Ascending aorta (tissue), 2 donors: ENCODE measurements around the gene RTEL1. TPM values are rescaled to one million over a fixed set of nuclear protein-coding genes. Genes with fewer than 3 reads are reported as not detected.

Experiments used
- DNase-seq, 2 donors: peaks; one replicate each; pipeline ENCODE4 v3.0.0-alpha.2; 2019; ENCODE audit warnings: low spot score in 2 of 2
- H3K27ac ChIP-seq, 2 donors: fragments of 200-600 bp; sonication (generic); one replicate each; pipeline ENCODE4 v1.5.1; 2016 to 2017; ENCODE audit warnings: mild to moderate bottlenecking in 1 of 2
- H3K27me3 ChIP-seq: fragments of 200-600 bp; sonication (generic); one replicate; pipeline ENCODE4 v1.5.1; 2017
- H3K36me3 ChIP-seq, 2 donors: fragments of 200-600 bp; sonication (generic); one replicate each; pipeline ENCODE4 v1.5.1; 2016
- H3K4me1 ChIP-seq, 2 donors: fragments of 200-600 bp; sonication (generic); one replicate each; pipeline ENCODE4 v1.5.1; 2016 to 2017; ENCODE audit warnings: mild to moderate bottlenecking in 1 of 2
- H3K4me3 ChIP-seq, 2 donors: fragments of 200-600 bp; sonication (generic); one replicate each; pipeline ENCODE4 v1.5.1; 2016 to 2017; ENCODE audit warnings: mild to moderate bottlenecking in 1 of 2
- H3K9me3 ChIP-seq, 2 donors: fragments of 200-600 bp; sonication (generic); one replicate each; pipeline ENCODE4 v1.5.1; 2016
- intact Hi-C: fragments of 100-400 bp; cut with DNase I; formaldehyde crosslinking; loops from one replicate; pipeline ENCODE4 v1.15.1; 2023
- total RNA-seq: library from RNA; depleted of rRNA; stranded (reverse); fragments of >200 nt; gene quantifications from one replicate; pipeline ENCODE4 v1.1.0, GENCODE V29; 2016
- TF ChIP-seq, protein P1 (sequence below), 3 experiments: fragments of 200-600 bp in 2 of 3; fragments of 450-650 bp in 1 of 3; sonication (generic) in 2 of 3; IDR thresholded peaks; one replicate each; pipeline ENCODE4 v1.5.1; 2016 to 2019; ENCODE audit warnings: antibody characterized with exemption in 3 of 3, mild to moderate bottlenecking in 1 of 3, moderate library complexity in 1 of 3

RTEL1 gene
- total RNA-seq, 1 donor from 2014 or later, result 80.6 TPM

DNA sequence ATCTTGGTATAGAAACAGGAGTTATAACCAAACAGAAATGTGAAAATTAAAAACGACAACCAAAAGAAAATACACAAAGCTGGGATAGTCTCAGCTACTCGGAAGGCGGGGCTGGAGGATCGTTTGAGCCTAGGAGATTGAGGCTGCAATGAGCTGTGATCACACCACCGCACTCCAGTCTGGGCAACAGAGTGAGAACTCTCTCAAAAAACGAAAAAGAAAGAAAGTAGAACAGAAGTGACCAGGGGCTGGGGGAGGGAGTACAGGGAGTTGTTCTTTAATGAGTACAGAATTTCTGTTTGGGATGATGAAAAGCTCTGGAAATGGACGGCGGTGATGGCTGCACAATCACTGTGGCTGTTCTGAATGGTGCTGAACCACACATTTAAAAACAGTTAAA is 37.1 kb upstream of the RTEL1 start:
- DNase-seq, result no peak
- no peaks in the 10 kb centered on the region for H3K9me3 ChIP-seq
- no peaks in the 10 kb centered on the region for H3K27me3 ChIP-seq
- peaks cover 10 to 26% of the 10 kb centered on the region in 2 donors for H3K36me3 ChIP-seq
- H3K4me1 ChIP-seq, result peaks cover 0 to under 1% of the 10 kb centered on the region in 2 donors
- H3K4me3 ChIP-seq, result no peak overlapping the region
- intact Hi-C loops, result loop anchor here (10.0 kb wide), 2 partner anchors 274 to 406 kb away; partner anchors contain the start of genes DNAJC5 and YTHDF1
- H3K27ac ChIP-seq, result no peak overlapping the region
- TF ChIP-seq, protein P1, sequence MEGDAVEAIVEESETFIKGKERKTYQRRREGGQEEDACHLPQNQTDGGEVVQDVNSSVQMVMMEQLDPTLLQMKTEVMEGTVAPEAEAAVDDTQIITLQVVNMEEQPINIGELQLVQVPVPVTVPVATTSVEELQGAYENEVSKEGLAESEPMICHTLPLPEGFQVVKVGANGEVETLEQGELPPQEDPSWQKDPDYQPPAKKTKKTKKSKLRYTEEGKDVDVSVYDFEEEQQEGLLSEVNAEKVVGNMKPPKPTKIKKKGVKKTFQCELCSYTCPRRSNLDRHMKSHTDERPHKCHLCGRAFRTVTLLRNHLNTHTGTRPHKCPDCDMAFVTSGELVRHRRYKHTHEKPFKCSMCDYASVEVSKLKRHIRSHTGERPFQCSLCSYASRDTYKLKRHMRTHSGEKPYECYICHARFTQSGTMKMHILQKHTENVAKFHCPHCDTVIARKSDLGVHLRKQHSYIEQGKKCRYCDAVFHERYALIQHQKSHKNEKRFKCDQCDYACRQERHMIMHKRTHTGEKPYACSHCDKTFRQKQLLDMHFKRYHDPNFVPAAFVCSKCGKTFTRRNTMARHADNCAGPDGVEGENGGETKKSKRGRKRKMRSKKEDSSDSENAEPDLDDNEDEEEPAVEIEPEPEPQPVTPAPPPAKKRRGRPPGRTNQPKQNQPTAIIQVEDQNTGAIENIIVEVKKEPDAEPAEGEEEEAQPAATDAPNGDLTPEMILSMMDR (IDR thresholded peaks at IDR 0.05), result no peak

DNA sequence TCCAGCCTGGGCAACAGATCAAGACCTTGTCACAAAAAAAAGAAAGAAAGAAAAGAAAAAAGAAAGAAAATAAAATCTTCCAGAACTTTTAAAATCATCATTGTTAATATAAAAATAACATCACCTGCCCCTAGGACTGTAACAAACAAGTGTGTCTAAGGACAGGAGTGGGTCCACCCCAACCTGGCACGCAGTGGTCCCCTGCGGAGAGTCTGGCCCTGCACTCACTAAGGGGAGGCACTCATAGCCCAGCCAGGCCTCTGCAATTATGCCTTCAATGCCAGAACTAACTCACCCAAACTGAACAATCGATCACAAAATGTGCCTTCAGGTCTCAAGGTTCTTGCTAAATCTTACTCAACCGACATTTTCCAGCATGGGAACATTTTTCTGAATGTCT is 36.0 kb upstream of the RTEL1 start:
- no peak overlapping the region for H3K4me3 ChIP-seq
- H3K4me1 ChIP-seq, result peaks cover 0 to 2% of the 10 kb centered on the region in 2 donors
- intact Hi-C loops, result loop anchor here (10.0 kb wide), 2 partner anchors 273 to 407 kb away; partner anchors contain the start of genes DNAJC5 and YTHDF1
- no peaks in the 10 kb centered on the region for H3K9me3 ChIP-seq
- TF ChIP-seq, protein P1 (IDR thresholded peaks at IDR 0.05), result no peak
- DNase-seq, result no peak
- no peak overlapping the region for H3K27ac ChIP-seq
- peaks cover 7 to 19% of the 10 kb centered on the region in 2 donors for H3K36me3 ChIP-seq
- no peaks in the 10 kb centered on the region for H3K27me3 ChIP-seq

DNA sequence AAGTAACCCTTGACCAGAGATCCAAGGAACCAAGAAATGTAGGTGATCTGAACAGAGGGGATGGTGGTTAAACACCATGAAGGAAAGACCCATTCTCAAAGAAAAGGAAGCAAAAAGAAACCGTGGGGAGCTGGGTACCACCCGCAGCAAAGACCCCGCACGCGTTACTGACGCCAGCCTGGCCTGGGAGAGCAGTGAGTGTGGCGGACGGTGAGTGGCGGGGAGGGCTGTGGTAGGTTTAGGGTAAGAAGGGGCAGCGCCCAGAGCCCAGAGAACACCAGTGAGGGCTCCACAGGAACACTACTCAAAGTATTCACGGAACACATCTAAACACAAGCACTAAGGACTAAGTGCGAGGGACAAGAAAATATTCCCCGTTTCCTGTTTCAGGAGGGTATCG is 35.4 kb upstream of the RTEL1 start:
- H3K36me3 ChIP-seq, result peaks cover 6 to 17% of the 10 kb centered on the region in 2 donors
- H3K4me1 ChIP-seq, result peaks cover 0 to 2% of the 10 kb centered on the region in 2 donors
- no peaks in the 10 kb centered on the region for H3K9me3 ChIP-seq
- intact Hi-C loops, result loop anchor here (10.0 kb wide), 2 partner anchors 272 to 408 kb away; partner anchors contain the start of genes DNAJC5 and YTHDF1
- no peak overlapping the region for H3K4me3 ChIP-seq
- TF ChIP-seq, protein P1 (IDR thresholded peaks at IDR 0.05), result no peak
- no peak overlapping the region for H3K27ac ChIP-seq
- no peaks in the 10 kb centered on the region for H3K27me3 ChIP-seq
- DNase-seq, result no peak

DNA sequence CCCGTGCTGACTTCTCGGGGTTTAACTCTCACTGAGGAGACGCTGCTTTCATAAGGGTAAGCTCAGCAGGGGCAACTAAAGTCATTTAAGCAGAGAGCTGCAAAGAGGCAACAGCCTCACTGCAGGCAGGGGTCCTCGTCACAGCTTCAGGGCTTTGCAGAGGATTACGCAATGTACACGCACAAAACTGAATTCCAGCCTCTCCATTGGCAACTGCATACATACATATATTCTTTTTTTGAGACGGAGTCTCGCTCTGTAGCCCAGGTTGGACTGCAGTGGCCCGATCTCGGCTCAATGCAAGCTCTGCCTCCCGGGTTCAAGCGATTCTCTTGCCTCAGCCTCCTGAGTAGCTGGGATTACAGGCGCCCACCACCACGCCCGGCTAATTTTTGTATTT is 33.6 kb upstream of the RTEL1 start:
- no peak for DNase-seq
- no peaks in the 10 kb centered on the region for H3K9me3 ChIP-seq
- no peaks in the 10 kb centered on the region for H3K27me3 ChIP-seq
- H3K4me3 ChIP-seq, result no peak overlapping the region
- intact Hi-C loops, result loop anchor here (10.0 kb wide), 2 partner anchors 270 to 410 kb away; partner anchors contain the start of genes DNAJC5 and YTHDF1
- peaks cover 6 to 7% of the 10 kb centered on the region in 2 donors for H3K4me1 ChIP-seq
- TF ChIP-seq, protein P1 (IDR thresholded peaks at IDR 0.05), result no peak
- no peaks in the 10 kb centered on the region for H3K36me3 ChIP-seq
- H3K27ac ChIP-seq, result no peak overlapping the region

DNA sequence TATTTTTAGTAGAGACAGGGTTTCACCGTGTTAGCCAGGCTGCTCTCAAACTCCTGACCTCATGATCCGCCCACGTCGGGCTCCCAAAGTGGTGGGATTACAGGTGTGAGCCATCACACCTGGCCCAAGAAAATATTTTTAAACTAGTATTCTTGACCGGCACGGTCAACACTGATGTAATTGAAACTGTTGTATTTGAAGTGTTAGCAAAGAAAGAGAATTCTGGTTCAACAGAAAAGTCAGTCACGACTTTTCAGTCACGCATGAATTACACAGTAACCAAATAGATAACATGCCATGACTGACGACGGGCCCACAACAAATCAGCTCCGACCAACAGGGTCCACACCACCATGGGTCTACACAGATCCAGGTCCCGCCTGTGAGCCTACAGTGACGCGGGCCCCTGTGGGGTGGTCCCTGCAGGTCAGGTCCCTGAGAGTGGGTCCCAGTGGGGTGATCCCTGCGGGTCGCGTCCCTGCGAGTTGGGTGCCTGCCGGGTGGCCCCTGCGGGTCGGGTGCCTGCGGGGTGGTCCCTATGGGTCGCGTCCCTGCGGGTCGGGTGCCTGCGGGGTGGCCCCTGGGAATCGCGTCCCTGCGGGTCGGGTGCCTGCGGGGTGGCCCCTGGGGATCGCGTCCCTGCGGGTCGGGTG is 32.2 kb upstream of the RTEL1 start:
- H3K4me1 ChIP-seq, result peaks cover 6 to 7% of the 10 kb centered on the region in 2 donors
- peak overlapping the region; percentile 88 to 100 for H3K4me3 ChIP-seq
- peak overlapping the region; percentile 98 for H3K27ac ChIP-seq
- DNase-seq, result no peak
- no peaks in the 10 kb centered on the region for H3K27me3 ChIP-seq
- TF ChIP-seq, protein P1 (IDR thresholded peaks at IDR 0.05), result no peak
- no peaks in the 10 kb centered on the region for H3K9me3 ChIP-seq
- H3K36me3 ChIP-seq, result no peaks in the 10 kb centered on the region
- intact Hi-C loops, result loop anchor here (5.0 to 10.0 kb wide), 7 partner anchors 54 to 436 kb away; partner anchors contain the start of genes DNAJC5, HELZ2, LIME1 and SLC2A4RG
